Stimulated activated CD8-positive, alpha-beta memory T cell treated with anti-CD3 and anti-CD28 coated beads, Interleukin-4, amount 100 ng/mL, for 48 hours (primary cell): ENCODE results near the gene CREG1.

Experiments
- DNase-seq: peaks from one replicate; pipeline ENCODE4 v3.0.0-alpha.2; 2020

CREG1 gene

DNA sequence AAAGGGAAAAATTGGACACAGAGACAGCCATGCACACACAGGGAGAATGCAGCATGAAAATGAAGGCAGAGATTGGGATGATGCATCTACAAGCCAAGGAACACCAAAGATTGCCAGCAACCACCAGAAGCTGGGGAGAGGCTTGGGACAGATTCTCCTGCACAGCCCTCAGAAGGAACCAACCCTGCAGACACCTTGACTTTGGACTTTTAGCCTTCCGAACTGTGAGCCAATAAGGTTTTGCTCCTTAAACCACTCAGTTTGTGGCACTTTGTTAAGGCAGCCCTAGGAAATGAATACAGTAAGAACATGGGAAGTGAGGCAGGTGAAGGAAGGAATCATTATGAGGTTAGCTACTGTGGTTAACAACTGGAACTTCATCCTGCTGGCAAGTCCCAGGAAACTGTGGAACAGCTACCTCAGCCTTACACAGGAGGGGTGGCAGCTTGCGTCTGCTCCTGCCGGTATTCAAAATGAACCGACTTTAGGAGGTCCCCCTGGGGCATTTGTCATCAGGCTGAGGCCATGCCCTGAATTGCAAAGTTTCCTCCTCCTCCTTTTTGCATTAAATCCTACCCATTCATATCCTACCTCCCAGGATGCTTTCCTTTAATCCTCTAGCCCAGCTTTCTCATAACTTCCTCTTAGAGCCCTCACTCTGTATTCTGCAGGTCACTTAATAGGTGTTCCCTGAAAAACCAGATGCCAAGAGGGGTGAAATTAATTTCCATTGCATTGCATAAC lies 50.7 kb downstream of the CREG1 start:
- DNase-seq: no peak

DNA sequence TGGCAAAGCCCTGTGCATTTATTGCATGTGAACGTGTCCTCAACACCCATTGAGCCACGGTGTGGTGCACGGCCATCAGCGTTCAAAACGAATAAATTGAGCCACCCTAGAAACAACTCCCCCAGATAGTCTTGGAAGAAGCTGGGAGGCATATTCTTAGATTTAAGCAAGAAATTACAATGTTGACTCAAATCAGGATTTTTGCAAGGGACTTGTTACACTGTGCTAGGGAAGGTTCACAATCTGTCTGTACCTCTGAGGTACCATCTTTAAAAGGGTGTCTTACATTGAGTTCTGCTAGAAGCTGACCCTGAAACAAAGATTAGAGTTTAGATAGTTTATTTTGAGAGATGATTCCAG lies 51.4 kb downstream of the CREG1 start:
- no peak for DNase-seq

DNA sequence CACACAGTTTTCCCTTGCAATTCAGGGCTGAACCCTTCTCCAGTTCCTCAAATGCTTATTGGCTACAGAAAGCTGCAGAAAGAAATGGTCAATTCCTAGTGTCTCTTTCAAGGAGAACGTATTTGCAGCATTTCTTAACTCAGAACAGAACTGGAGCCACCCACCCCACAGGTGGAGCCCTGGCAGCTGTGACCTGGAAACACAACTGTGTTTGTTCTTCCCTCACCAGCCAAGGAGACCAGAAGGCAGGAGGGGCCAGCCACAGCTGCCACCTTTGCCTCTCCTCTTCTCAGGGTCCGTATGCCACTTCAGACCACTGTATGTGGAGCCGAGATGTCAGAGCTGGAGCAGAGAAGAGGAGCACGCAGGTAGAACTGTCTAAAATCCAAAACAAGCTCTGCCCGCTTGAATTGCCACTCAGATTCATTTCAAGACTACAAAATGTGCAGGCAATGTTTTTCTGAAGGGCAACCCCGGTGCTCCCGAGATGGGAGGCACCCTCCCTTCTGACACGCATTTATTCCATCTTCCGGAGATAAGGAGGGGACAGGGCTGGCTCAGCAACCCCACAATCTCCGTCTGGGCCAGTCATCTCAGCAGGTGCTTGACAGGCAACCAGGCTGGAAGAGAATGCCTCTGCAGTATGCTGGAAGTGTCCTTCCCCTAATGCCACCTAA lies 51.9 kb downstream of the CREG1 start:
- peak; percentile 66 for DNase-seq

DNA sequence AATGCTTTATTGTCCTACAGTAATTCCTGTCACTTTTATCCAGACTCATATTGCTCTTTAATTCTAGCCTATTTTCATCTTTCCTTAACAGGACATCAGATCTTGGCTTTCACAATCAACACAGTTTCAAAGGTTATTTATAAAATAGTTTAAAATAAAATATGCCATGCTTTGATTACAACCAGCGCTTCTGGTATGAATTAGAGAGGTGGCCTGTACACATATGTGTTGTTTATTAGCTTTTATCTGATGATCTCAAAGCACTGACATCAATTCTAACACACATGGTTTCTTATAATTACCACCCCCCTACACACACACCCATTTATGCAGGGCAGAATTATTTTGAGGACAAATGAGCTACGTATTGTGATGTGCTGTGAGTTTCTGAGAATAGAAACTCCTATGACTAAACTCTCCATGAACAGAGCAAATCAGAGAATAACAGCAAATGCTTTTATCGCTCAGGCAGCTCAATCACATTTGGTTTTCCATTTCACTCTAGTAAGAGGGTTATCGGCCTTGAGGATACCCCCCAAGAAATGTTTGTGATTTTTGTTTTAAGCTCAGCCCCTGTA lies 53.2 kb downstream of the CREG1 start:
- no peak for DNase-seq

DNA sequence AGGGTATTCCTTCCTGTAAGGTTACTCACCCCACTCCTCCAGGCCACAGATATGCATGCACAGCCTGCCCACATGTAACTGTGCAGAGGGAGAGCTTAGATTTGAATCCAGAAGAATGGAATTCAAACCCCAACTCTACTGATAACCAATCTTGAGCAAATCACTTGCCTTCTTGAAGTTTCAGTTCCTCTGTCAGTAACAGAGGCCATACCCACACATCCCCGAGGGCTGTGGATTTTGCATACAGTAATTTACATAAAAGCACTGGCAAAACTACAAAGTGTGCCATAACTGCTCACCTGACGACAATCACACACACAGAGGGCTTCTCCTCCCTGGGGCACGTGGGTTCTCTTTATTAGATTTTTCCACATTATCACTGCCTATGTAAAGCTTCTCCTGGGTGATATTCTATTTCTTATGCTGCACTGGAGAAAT lies 53.9 kb downstream of the CREG1 start:
- DNase-seq: peak; percentile 48

DNA sequence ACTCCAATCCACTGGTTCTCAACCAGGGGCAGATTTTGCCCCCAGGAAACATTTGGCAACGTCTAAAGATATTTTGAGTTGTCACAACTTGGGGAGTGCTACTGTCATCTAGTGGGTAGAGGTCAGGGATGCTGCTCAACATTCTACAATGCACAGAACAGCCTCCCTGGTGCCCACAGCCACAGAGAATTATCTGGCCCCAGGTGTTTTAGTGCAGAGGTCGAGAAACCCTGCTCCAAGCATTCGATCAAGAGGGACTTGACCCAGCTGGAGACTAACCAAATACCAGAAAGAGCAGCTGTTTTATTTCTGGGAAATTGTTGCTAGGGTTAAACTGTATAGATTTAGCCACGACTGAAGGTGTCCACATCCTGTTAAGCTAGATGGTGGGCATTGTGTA lies 54.5 kb downstream of the CREG1 start:
- peak; percentile 31 for DNase-seq

DNA sequence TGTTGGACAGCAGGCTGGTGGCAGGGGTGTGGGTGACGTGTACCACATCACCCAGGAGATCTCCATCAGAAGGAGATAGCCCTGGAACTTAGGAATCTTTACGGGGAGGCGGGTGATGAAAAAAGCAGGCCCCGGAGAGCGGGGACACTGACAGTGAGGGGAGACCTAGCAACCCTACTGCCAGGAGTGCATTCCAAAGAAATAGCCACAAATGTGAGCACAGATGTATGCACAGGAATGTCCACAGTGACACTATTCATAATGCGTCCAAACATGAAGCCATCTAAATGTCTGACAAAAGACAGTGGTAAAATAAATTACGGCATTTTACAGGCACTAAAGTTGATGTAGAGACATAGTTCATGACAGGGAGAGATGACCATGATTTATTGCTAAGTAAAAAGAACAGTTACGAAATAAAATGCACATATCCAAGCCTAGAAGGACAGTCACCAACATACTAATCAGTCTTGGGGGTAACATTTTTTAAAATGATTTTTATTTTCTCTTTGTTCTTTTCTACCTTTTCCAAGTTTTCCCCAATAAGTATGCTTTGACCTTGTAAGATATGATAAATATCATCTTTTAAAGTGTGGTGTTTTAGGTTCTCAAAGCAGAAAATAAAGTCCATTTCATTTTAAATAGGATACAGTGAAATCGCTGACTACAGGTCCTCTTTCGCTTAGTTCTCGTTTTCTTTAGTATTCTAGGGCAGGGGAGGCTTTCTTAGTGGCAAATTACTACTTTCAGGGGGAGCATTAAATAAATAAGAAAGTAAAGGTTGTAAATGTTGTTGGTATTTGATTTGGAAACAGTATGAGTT lies 56.6 kb downstream of the CREG1 start:
- DNase-seq: peak; percentile 13

GRCh38 chr1:167493372-167493771 lies 60.2 kb downstream of the CREG1 start:
- no peak for DNase-seq

DNA sequence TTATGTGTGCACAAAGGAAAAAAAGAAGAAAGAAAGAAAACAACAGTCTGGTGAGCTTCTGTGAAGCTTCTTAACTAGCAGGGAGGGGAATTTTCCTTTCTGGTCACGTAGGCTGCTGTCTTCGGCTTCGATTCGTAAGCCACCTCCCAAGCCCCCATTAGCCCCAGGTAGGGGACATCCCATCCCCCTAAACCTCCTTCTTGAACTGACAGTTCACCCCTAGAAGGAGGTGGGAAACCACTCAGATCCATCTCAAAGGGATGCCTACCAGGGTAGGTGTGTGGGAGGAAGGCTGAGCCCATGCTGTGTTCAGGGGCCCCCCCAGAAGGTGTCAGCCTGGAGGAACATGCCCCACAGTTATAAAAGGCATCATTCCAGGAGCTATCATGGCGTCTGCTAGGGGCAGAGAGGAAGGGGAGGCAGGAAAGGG lies 61.1 kb downstream of the CREG1 start:
- peak; percentile 72 for DNase-seq

- DNase-seq: peak; percentile 65
Measured at GRCh38 chr1:167491586-167492461, 61.7 kb downstream of the CREG1 start.
